Esophagus muscularis mucosa (tissue), 4 donors: ENCODE data around the gene CLDN22.

Experiments
- CTCF ChIP-seq, 3 experiments: fragments of 200-600 bp in 2 of 3; fragments of 450-650 bp in 1 of 3; sonication (generic) in 2 of 3; IDR thresholded peaks; one replicate each; pipeline ENCODE4 v1.5.1; 2017 to 2019; ENCODE audit warnings: antibody characterized with exemption in 3 of 3, mild to moderate bottlenecking in 2 of 3, moderate library complexity in 1 of 3
- EP300 ChIP-seq: sonication (generic); formaldehyde crosslinking; IDR thresholded peaks from one replicate; pipeline ENCODE4 v1.6.1; 2017; ENCODE audit warnings: antibody characterized with exemption
- POLR2A ChIP-seq: fragments of 450-650 bp; IDR thresholded peaks from one replicate; pipeline ENCODE4 v1.6.1; 2017; ENCODE audit warnings: antibody characterized with exemption, moderate library complexity, mild to moderate bottlenecking, low read depth
- POLR2AphosphoS5 ChIP-seq, 2 donors: sonication (generic); formaldehyde crosslinking; IDR thresholded peaks; one replicate each; pipeline ENCODE4 v1.6.1; 2017; ENCODE audit warnings: antibody characterized with exemption in 2 of 2

GRCh38 chr4:183295711-183296110 is 24.4 kb downstream of the CLDN22 start:
- TF ChIP-seq CTCF (IDR thresholded peaks at IDR 0.05): no peak
- TF ChIP-seq POLR2A: no peak
- no peak for TF ChIP-seq EP300
- no peak for TF ChIP-seq POLR2AphosphoS5 (IDR thresholded peaks at IDR 0.05)
